Measurements from ENCODE around the gene CAPN2.

CAPN2 gene

DNA sequence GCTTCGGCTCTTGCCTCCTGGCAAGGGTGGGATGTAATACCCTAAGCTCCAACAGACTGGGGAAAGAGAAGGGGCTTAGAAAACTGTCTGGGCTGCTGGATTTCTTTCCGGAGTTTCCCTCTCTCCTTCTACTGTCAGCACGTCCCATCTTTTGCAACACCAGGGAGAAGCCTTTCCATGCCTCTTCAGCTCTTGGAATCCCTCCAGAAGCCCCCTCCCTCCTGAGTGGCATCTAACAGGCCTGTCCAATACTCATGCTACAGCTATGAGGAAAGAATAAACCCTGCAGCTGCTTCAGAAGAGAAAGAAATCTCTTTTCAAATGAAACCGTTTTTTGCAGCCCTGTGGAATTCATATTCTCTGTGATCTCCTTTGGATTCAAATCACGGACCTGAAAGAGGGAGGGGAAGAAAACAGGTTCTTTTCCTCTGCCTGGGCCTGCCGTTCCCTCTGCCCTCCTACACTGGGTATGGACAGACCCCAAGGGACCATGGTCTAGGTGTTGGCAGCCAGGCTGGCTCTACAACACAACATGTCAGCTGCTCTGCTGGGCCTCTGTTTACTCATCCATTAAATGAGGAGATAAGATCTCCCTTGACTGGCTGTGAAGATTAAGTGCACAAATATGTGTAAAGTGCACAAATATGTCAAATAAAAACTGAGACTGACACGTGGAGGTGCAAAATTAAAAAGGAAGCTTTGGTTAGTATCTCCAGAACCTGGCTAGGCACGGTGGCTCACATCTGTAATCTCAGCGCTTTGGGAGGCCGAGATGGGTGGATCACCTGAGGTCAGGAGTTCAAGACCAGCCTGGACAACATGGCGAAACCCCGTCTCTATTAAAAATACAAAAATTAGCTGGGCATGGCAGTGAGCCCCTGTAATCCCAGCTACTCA, 6.0 kb upstream of the CAPN2 start (continued):
- TF ChIP-seq WT1 (tag by site-specific recombination; IDR thresholded peaks at IDR 0.05): peak; percentile 61
- TF ChIP-seq ZNF19 (tag by site-specific recombination; IDR thresholded peaks at IDR 0.05; ENCODE audit: low read depth): no peak
- TF ChIP-seq PRDM10 (tag by site-specific recombination; IDR thresholded peaks at IDR 0.05): peak; percentile 83
- peak; percentile 65 for TF ChIP-seq GLIS1 (tag by site-specific recombination; IDR thresholded peaks at IDR 0.05)
- TF ChIP-seq ZBTB7A (tag by site-specific recombination; IDR thresholded peaks at IDR 0.05; ENCODE audit: low read depth): no peak
- TF ChIP-seq, protein P1, sequence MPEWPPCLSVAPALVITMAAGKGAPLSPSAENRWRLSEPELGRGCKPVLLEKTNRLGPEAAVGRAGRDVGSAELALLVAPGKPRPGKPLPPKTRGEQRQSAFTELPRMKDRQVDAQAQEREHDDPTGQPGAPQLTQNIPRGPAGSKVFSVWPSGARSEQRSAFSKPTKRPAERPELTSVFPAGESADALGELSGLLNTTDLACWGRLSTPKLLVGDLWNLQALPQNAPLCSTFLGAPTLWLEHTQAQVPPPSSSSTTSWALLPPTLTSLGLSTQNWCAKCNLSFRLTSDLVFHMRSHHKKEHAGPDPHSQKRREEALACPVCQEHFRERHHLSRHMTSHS (tag by site-specific recombination; IDR thresholded peaks at IDR 0.05): no peak; the same call in 1 of the 2 replicates
- TF ChIP-seq YY1 (tag by site-specific recombination; IDR thresholded peaks at IDR 0.05): no peak
- no peak for TF ChIP-seq GLI4 (tag by site-specific recombination; IDR thresholded peaks at IDR 0.05)
- TF ChIP-seq ZNF175 (tag by site-specific recombination; IDR thresholded peaks at IDR 0.05): no peak
- TF ChIP-seq ZNF560 (tag by site-specific recombination; IDR thresholded peaks at IDR 0.05; ENCODE audit: borderline replicate concordance): no peak
- TF ChIP-seq ZNF302 (tag by site-specific recombination; IDR thresholded peaks at IDR 0.05; ENCODE audit: low read depth): no peak
- TF ChIP-seq ZNF585B (tag by site-specific recombination; IDR thresholded peaks at IDR 0.05): no peak
- no peak for TF ChIP-seq ZNF645 (tag by site-specific recombination; IDR thresholded peaks at IDR 0.05)
- no peak for TF ChIP-seq BCL6B (tag by site-specific recombination; IDR thresholded peaks at IDR 0.05)
- TF ChIP-seq ZSCAN23 (tag by site-specific recombination; IDR thresholded peaks at IDR 0.05): no peak
- TF ChIP-seq ZNF248 (tag by site-specific recombination; IDR thresholded peaks at IDR 0.05): no peak
- no peak for TF ChIP-seq ZNF223 (tag by site-specific recombination; IDR thresholded peaks at IDR 0.05)
- TF ChIP-seq ZNF677 (tag by site-specific recombination; IDR thresholded peaks at IDR 0.05): no peak
- TF ChIP-seq GLIS2 (tag by site-specific recombination; IDR thresholded peaks at IDR 0.05): no peak
- no peak for TF ChIP-seq ZNF530 (tag by site-specific recombination; IDR thresholded peaks at IDR 0.05; ENCODE audit: low read depth)
- TF ChIP-seq HOXD13 (CRISPR knock-in tag; IDR thresholded peaks at IDR 0.05; ENCODE audit: borderline replicate concordance): no peak
- TF ChIP-seq ZNF548 (tag by site-specific recombination; IDR thresholded peaks at IDR 0.05): no peak
- TF ChIP-seq ZNF768 (tag by site-specific recombination; IDR thresholded peaks at IDR 0.05): no peak
- no peak for TF ChIP-seq ZNF747 (tag by site-specific recombination; IDR thresholded peaks at IDR 0.05)
- no peak for TF ChIP-seq ZNF785 (tag by site-specific recombination; IDR thresholded peaks at IDR 0.05)
- no peak for TF ChIP-seq ZNF292 (tag by site-specific recombination; IDR thresholded peaks at IDR 0.05; ENCODE audit: borderline replicate concordance, low read depth)
- TF ChIP-seq ZNF571 (tag by site-specific recombination; IDR thresholded peaks at IDR 0.05): no peak
- no peak for TF ChIP-seq GFI1B (tag by site-specific recombination; IDR thresholded peaks at IDR 0.05)
- TF ChIP-seq ZNF354C (tag by site-specific recombination; IDR thresholded peaks at IDR 0.05; ENCODE audit: borderline replicate concordance, low read depth): no peak
- no peak for TF ChIP-seq ZNF157 (tag by site-specific recombination; IDR thresholded peaks at IDR 0.05)
- TF ChIP-seq ZSCAN18 (tag by site-specific recombination; IDR thresholded peaks at IDR 0.05): no peak
- 0 out of 2 replicates have a peak, but pooled peaks have one; percentile 50 for TF ChIP-seq ZNF501 (tag by site-specific recombination; IDR thresholded peaks at IDR 0.05)
- TF ChIP-seq ZNF600 (tag by site-specific recombination; IDR thresholded peaks at IDR 0.05): peak; percentile 46

All from HEK293 (cell line).